Loucy (cell line): ENCODE data around the gene KRT79.

Experiments
- CTCF ChIP-seq: fragments of 200-600 bp; sonication (generic); conservative IDR thresholded peaks from 2 replicates; pipeline ENCODE4 v1.5.1; 2014; ENCODE audit warnings: mild to moderate bottlenecking, antibody characterized with exemption, low read length
- EZH2phosphoT487 ChIP-seq: fragments of 200-600 bp; IDR thresholded peaks from 2 replicates; pipeline ENCODE4 v1.6.1; 2018; ENCODE audit warnings: antibody characterized with exemption, mild to moderate bottlenecking, moderate library complexity, borderline replicate concordance

DNA sequence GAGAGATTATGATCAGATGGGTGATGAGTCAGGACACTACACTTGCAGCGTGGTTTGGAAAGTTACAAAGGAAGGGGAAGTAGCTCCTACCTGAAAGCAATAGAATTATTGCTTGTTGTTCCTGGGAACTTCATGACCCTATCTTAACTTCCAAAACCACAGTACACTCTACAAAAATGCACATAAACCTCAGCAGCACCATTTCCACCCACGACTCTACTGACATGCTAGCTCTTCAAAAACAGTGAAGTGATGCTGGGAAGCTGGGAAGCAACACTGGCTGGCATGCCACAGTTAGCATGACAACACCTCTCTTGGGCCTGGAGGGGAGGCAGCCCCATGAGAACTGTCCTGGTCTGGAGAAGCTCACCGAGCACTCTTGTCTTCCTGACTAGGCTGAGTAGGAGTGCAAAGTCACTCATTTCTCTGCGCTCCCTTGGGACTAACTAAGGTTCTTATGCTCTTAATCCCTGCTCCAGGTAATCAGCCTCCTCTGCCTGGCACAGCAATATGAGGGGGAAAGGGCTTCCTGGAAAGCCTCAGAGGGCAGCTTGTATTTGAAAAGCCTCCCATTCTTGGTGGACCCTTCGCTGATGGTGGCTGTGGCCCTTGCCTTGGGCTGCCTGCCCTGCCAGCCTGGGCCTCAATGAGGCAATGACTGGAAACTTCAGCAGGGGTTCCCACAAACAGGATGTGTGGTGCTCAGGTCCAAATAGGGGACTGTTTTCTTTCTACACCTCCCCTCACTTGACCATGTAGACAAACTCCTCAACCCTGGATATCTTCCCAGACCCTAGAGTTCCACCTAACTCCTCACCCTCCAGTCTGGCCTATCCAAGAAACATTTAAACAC is 39.4 kb downstream of the KRT79 start:
- TF ChIP-seq CTCF (no peak), EZH2phosphoT487 (no peak)
